LNCAP (cell line): ENCODE measurements around the gene SNX9.

Source experiments
- TF ChIP-seq, protein P1 (sequence below): fragments of 450-650 bp; IDR thresholded peaks from 2 replicates; pipeline ENCODE4 v1.5.1; 2017; ENCODE audit warnings: mild to moderate bottlenecking

SNX9 gene

DNA sequence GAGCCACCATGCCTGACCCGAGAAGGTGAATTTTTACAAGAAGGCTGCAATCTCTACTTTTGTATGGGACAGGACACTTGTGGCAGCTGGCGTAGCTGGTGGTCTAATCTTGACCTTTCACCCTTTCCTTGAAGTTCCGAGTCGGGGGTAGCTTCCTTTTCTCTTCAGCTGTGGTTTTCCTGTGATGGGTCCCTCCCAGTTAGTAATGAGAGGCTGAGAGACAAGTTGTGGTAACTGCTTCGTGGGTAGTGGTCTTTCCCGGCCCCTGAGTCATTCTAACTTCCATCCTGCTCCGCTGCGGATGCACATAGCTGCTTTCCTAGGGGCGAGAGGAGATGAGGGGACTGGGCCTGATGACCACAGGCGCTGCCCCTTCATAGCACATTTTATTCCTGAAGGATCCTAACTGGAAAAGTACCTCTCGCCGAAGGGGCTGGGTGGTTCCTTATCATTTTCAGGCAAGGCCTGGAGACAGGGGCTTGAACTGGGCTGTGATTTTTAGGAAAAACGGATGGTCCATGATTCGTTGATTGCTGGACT, 161.7 kb downstream of the SNX9 start:
- TF ChIP-seq, protein P1, sequence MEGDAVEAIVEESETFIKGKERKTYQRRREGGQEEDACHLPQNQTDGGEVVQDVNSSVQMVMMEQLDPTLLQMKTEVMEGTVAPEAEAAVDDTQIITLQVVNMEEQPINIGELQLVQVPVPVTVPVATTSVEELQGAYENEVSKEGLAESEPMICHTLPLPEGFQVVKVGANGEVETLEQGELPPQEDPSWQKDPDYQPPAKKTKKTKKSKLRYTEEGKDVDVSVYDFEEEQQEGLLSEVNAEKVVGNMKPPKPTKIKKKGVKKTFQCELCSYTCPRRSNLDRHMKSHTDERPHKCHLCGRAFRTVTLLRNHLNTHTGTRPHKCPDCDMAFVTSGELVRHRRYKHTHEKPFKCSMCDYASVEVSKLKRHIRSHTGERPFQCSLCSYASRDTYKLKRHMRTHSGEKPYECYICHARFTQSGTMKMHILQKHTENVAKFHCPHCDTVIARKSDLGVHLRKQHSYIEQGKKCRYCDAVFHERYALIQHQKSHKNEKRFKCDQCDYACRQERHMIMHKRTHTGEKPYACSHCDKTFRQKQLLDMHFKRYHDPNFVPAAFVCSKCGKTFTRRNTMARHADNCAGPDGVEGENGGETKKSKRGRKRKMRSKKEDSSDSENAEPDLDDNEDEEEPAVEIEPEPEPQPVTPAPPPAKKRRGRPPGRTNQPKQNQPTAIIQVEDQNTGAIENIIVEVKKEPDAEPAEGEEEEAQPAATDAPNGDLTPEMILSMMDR, result no peak

DNA sequence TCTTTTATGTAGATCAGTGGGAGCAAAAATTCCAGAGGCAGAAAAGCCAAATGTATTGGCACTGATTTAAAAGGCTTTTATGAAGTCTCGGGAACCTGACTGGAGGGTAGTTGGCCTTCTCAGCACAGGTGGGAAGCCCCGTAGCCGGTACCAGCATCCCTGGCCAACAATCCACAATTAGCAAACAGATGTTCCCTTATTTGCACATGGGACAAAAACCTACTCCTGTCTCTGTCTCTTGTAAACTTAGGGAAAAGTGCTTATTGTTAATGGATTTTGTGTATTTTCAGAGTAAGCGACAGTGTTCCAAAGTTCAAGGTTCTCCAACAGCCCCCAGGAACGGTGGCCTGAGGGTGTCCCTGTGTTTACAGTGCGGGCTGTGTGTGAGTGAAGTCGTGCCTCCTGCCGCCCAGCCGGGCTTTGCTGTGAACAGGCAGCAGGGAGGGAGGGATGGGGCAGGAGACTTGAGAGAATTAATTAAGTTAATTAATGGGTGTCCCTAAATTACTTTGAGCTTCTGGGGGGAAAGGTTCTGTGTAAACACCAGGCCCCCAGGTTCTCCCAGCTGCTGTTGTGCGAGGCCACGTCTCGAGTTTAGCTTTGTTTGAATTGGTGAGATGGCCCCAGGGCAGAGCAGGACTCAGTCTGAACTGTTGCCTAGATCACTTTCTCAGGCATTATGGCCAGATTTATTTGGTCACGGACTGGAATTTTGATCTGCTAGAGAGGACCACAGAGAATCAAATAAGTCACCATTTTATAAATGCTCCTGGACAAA, 162.5 kb downstream of the SNX9 start:
- TF ChIP-seq, protein P1, result no peak

DNA sequence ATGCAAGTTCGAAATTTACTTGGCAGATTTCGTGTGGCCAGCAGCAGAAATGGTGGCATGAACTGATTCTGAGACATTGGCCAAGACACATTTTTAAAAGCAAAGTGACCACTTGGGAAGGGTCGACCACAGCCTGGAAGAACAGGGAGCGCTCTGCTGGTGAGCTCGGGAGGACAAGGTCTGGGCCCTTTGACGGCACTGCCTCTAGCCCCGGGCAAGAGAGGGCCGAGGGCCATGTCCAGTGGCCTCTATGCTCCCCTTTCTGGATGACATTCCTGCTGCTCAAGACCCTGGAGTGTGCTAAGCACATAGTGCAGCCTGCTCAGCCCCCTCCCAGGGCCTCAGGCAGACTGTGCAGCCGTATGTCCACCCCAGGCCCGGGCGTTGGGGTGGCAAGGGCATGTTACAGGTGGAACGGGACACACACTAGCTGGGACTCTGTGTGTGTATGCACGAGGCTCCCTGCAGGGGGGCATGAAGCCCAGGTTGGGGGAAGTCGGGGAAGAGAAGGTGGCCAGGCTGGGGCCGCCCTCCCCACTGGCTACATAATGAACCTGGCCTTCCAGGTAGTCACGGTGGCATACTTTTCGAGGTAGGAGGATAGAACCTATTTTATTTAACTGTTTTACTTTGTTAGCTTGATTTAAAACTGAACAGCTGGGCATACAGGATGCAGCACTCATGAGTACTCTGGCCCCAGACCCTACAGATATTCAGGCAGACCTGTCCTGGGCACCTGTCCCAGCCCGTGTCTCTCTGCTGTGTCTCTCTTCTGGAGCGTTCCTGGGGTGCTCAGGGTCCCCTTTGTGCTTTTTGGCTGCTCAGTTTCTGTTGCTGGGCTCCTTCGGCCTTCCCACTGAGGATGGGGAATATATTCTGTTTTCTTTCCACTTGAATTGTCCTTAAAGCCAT, 165.0 kb downstream of the SNX9 start:
- TF ChIP-seq, protein P1, result no peak

DNA sequence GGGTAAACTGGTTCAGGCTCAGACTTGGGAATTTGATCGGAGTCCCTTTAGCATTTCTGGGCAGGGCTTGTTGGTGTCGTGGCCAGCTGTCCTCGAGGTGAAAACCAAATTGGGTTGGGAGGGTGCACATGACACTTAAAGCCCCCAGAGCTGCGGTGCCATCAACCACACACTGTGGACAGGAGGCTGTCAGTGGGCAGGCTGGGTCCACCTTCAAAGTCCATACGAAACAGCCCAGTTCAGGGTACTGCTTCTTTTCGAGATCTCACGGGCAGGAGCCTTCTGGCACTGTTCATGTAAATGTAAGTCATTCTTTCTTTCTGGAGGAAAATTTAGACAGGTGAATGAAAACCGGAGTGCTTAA, 165.6 kb downstream of the SNX9 start:
- TF ChIP-seq, protein P1, result no peak

DNA sequence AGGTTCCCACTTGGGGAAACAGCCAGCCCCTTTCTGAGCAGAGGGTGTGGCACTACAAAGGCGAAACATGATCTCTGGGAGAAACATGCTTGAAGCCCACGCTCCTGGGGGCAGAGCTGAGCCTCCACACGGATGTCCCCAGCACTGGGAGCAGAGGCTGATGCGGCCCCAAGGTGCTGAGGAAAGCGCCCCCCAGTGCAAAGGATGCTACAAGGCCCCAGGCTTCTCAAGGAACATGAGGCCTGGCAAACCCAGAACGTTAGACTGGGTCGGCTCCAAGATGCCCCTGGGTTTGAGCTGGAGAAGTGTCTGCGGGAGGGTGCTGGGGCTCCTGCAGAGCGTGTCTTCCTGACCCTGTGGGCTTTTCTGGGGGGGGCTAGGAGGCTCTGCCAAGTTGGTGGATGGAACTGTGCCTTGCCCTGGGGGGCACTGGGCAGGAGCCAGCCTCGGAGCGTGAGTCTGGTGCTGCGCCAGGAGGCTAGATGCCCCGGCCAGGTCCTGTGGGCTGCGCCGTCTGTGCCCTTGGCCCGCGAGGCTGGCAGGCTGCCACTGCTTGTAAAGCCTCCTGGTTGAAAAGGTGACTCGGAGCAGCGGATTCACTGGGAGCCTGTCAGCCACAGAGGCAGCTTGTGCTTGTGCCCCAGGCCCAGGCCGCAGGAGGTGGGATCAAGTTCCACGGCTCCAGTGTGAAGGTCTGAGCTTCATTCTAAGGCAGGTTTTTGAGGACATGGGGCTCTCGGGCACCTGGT, 166.7 kb downstream of the SNX9 start:
- TF ChIP-seq, protein P1, result no peak

DNA sequence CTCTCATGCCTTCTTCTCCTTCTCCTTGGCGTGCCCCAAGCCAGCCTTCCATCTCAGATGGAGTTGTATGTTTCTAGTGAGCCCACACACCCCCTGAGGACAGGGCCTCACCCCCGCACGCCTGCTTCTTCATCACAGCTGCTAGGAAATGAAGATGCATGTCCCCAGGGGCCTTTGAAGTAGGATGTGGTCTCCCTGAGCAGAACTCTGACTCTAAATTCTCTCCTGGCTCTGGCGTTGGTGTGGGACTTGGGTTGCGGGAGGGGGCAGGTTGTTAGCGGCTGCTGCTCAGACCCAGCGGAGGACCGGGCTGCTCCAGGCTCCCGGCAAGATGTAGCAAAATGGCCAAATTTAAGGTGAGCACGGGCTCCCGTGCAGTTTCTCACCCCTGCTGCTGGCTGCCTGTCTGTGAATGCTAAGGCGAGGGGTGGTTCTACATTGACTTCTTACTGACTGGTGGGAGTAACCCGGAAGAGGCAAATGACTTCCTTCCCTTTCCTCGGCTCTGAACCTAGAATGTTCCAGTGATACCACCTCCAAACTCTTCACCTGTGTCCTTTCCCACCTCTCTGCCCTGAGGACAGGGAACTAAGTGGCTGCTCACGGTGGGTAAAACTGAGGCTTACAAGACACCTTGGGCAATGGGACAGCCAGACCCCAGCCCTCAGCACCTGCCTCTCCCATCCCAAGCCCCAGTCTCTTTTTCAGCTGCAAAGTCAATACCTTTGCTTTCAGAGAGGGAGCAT, 167.4 kb downstream of the SNX9 start:
- TF ChIP-seq, protein P1, result no peak

DNA sequence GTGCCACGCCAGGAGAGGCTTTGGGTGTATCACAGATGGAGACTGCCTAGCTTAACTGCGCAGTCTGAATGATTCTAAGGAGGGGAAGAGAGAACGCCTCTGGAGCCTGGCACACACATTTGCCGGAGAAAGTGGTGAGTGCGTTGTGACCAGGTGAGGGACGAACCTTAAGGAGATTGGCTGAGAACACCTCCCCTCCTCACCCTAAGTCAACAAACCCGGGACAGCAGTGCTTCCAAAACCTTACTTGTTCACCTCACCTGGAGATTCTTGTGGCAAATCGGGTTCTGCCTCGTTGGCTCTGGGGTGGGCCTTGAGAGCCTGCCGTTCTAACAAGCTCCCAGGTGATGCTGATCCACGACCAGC, 168.0 kb downstream of the SNX9 start:
- TF ChIP-seq, protein P1, result no peak
